Activated CD4-positive, alpha-beta T cell treated with anti-CD3 and anti-CD28 coated beads, Interleukin-2, amount 10 ng/mL, durations not matched to agents 7 days and 5 days (primary cell): ENCODE measurements around the gene NTN1. TPM values are rescaled to one million over a fixed set of nuclear protein-coding genes. Genes with fewer than 3 reads are reported as not detected.
"Not testable (repeated sequence)": the region's sequence is repeated elsewhere in the genome, so short reads cannot be mapped to it uniquely, and the experiment has no call there.

Experiments used
- CTCF ChIA-PET: fragments of 350-600 bp; sonication (Branson Sonifier 250); formaldehyde crosslinking; loops from one replicate; lab custom pipeline; 2021; ENCODE audit warnings: antibody characterized with exemption; lab: Charles Lee
- POLR2A ChIA-PET: fragments of 350-600 bp; sonication (Branson Sonifier 250); formaldehyde crosslinking; loops from one replicate; lab custom pipeline; 2021; ENCODE audit warnings: antibody characterized with exemption; lab: Charles Lee
- DNase-seq: peaks from one replicate; pipeline ENCODE4 v3.0.0-alpha.2; 2020
- H3K27ac Mint-ChIP-seq: one replicate; pipeline ENCODE4 v1.8.0; 2021; ENCODE audit warnings: mild to moderate bottlenecking, moderate library complexity, mixed read lengths
- H3K27me3 Mint-ChIP-seq: one replicate; pipeline ENCODE4 v1.8.0; 2021; ENCODE audit warnings: mixed read lengths
- H3K36me3 Mint-ChIP-seq: one replicate; pipeline ENCODE4 v1.8.0; 2021; ENCODE audit warnings: low read depth, mixed read lengths
- H3K4me1 Mint-ChIP-seq: one replicate; pipeline ENCODE4 v1.8.0; 2021; ENCODE audit warnings: mixed read lengths
- H3K4me3 Mint-ChIP-seq: one replicate; pipeline ENCODE4 v1.8.0; 2021; ENCODE audit warnings: mild to moderate bottlenecking, moderate library complexity, mixed read lengths
- H3K9me3 Mint-ChIP-seq: one replicate; pipeline ENCODE4 v1.8.0; 2021; ENCODE audit warnings: mixed read lengths
- total RNA-seq, 2 experiments: library from RNA; stranded (reverse); gene quantifications; one replicate each; pipeline ENCODE4 v1.2.3, GENCODE V29; 2021

NTN1 gene
- total RNA-seq, 2 experiments from 2014 or later = 0.02 to 0.10 TPM

DNA sequence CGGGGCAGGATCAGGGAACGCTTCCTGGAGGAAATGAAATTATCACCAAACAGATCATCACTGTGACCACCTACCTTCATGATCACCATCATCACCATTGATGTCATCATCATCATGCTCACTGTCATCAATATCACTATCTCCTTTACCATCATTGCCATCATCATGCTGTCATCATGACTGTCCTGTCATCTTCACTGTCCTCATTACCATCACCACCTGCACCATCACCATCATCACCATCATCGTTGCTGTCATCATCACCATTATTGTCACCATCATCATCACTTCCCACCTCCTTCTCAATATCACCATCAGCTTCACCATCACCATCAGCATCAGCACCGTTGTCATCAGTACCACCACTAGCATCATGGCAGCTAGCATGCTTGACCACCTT, 65.3 kb downstream of the NTN1 start:
- ChIA-PET CTCF (no interaction called here), POLR2A (no interaction called here)
- H3K4me1 Mint-ChIP-seq = no peaks in the 10 kb centered on the region
- H3K27ac Mint-ChIP-seq = no peak overlapping the region
- no peak for DNase-seq
- no peaks in the 10 kb centered on the region for H3K36me3 Mint-ChIP-seq
- H3K27me3 Mint-ChIP-seq = no peaks in the 10 kb centered on the region
- H3K9me3 Mint-ChIP-seq = no peaks in the 10 kb centered on the region
- no peak overlapping the region for H3K4me3 Mint-ChIP-seq

DNA sequence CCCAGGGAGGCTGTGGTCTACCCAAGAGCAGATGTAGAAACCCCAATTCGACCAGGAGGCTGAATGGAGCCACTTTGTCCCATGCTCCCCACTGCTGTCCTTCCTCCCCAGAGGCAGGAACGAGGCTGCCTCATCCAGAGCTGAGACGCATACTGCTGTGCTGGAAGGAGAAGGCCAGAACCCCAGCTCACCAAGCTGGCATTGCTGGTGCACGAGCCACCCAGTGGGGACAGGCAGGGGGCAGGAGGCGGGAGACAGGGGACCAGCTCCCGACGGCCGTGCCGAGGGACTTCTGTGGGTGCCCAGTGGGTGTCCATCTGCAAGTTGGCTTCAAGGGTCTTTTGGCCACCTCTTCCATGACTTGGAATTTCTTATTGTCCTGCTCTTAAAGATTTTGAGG, 66.6 kb downstream of the NTN1 start:
- Mint-ChIP-seq H3K4me1 (no peaks in the 10 kb centered on the region), H3K36me3 (no peaks in the 10 kb centered on the region), H3K27me3 (no peaks in the 10 kb centered on the region), H3K9me3 (no peaks in the 10 kb centered on the region), H3K27ac (no peak overlapping the region), H3K4me3 (no peak overlapping the region)
- no peak for DNase-seq
- CTCF ChIA-PET = no interaction called here
- POLR2A ChIA-PET = no interaction called here

DNA sequence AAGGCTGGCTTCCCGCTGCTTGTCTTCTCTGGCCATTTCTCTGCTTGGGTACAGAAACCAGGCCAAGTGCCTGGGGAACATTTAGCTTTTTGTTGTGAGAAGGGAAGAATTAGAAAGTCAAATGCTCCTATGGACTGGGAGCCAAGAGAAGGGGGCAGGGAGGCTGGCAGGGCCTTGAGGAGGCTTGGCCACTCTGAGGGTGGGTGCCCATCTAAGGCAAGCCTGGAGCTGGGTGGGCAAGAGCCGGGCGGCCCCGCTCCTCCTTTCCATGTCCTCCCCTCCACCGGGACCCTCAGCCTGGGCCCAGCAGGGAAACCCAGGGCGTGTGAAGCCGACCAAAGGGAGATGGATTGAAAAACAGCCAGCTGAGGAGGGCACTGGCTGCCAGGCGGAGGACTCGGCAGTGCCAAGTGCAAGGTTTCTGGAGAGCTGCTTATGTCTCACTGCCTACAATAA, 69.4 kb downstream of the NTN1 start:
- Mint-ChIP-seq H3K27me3 (no peaks in the 10 kb centered on the region), H3K4me1 (no peaks in the 10 kb centered on the region), H3K27ac (no peak overlapping the region), H3K36me3 (no peaks in the 10 kb centered on the region), H3K4me3 (no peak overlapping the region), H3K9me3 (no peaks in the 10 kb centered on the region)
- CTCF ChIA-PET = interaction anchor here (0.6 to 1.1 kb wide), 3 partner anchors 12 to 1042 kb away, joined by 3 read pairs; no protein-coding TSS in a partner anchor
- DNase-seq = no peak
- POLR2A ChIA-PET = no interaction called here

DNA sequence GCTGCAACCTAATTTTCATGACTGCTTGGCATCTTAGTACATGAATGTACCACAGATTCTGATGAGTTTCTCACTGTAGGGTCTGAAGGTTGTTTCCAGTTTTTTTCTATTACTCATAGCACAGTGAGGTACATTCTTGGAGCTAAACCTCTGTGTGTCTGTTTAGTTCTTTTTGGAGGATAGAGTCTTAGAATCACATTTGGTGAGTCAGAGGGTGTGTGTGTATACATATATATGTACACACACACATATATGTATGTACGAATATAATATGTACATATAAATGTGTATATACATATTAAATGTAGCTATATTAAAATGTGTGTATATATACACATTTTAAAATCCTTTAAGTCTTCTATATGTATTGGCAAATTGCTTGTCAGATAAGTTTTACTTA, 72.9 kb downstream of the NTN1 start:
- Mint-ChIP-seq H3K9me3 (no peaks in the 10 kb centered on the region), H3K4me1 (no peaks in the 10 kb centered on the region), H3K27me3 (peaks cover 6% of the 10 kb centered on the region), H3K36me3 (no peaks in the 10 kb centered on the region), H3K4me3 (no peak overlapping the region), H3K27ac (no peak overlapping the region)
- CTCF ChIA-PET = no interaction called here
- POLR2A ChIA-PET = no interaction called here
- no peak for DNase-seq

DNA sequence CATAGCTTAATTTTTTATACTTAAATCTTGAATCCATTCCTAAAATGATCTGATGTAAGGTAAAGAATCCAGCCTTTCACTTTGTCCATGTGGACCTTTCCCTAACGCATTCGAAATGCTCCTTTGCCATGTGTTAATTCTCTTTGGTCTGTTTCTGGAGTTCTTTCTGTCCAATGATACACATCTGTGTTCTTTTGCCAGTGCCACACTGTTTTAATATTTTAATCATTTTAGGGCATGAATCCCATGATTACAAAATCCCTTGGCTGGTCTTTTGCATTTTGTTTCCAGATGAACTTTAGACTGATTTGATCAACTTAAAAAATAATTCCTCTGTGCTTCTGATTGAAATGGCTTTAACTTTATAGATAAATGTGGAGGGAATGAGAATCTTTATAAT, 74.1 kb downstream of the NTN1 start:
- Mint-ChIP-seq H3K4me3 (no peak overlapping the region), H3K36me3 (no peaks in the 10 kb centered on the region), H3K27me3 (peaks cover 6% of the 10 kb centered on the region), H3K9me3 (no peaks in the 10 kb centered on the region), H3K27ac (no peak overlapping the region), H3K4me1 (no peaks in the 10 kb centered on the region)
- CTCF ChIA-PET = no interaction called here
- no peak for DNase-seq
- POLR2A ChIA-PET = no interaction called here

DNA sequence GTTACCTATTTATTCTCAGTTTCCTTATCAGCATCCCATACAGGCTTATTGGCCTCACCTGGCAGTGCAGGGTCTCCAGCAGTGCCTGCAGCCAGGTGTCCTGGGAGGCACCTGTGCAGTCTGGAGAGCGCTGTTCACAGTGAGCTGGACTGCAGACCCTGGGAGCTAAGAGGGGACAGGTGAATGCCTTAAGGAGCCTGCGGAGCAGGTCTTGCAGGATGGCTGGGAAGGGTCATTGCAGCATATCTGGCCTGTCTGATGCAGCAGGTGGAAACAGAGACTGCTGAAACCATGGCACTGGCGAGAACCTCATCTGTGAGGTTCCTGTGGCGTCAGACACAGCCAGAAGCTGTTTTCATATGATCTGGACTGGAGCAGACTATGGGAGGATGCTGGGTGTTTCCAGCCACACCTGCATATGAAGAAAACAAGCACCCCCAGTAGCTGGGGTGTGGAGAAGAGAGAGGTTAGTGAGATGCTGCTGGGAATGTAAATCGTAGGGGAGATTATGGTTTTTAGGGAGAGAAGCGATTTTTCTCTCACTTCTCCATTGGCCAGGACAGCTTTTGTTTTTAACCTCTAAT, 77.0 kb downstream of the NTN1 start:
- DNase-seq = no peak
- Mint-ChIP-seq H3K27me3 (peaks cover 6% of the 10 kb centered on the region), H3K4me3 (no peak overlapping the region), H3K4me1 (no peaks in the 10 kb centered on the region), H3K36me3 (no peaks in the 10 kb centered on the region), H3K9me3 (peaks cover 4% of the 10 kb centered on the region), H3K27ac (no peak overlapping the region)
- ChIA-PET CTCF (no interaction called here), POLR2A (no interaction called here)

DNA sequence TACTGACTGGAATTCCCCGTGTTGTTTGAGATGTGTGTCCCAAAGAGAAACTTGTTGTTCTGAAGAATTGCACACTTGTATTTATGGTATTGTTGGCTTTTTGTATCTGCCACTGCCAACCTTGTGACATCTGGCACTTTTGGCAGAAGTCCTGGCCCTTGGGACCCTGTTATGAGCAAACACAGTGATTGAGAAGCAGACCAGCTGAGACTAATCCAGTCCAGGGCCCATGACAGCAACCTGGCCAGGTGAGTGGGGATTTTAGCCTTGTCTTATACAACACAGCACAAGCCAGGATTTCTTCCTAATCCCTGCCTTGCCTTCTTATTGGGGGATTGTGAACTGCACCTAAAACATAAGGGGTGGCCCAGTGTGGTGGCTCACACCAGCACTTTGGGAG, 80.0 kb downstream of the NTN1 start:
- Mint-ChIP-seq H3K4me1 (no peaks in the 10 kb centered on the region), H3K4me3 (no peak overlapping the region), H3K27ac (no peak overlapping the region), H3K9me3 (peaks cover 4% of the 10 kb centered on the region), H3K36me3 (no peaks in the 10 kb centered on the region), H3K27me3 (peaks cover 5% of the 10 kb centered on the region)
- ChIA-PET POLR2A (no interaction called here), CTCF (no interaction called here)
- no peak for DNase-seq

DNA sequence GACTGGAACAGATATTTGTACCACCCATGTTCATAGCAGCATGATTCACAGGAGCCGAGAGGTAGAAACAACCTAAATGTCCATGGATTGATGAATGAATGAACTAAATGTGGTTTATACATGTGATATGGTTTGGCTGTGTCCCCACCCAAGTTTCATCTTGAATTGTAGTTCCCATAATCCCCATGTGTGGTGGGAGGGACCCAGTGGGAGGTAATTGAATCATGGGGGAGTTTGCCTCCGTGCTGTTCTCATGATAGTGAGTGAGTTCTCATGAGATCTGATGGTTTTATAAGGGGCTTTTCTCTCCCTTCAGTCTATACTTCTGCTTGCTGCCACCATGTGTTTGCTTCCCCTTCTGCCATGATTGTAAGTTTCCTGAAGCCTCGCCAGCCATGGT, 81.9 kb downstream of the NTN1 start:
- CTCF ChIA-PET, H3K4me3 Mint-ChIP-seq, H3K27ac Mint-ChIP-seq, H3K36me3 Mint-ChIP-seq, H3K9me3 Mint-ChIP-seq, H3K27me3 Mint-ChIP-seq, POLR2A ChIA-PET, H3K4me1 Mint-ChIP-seq, DNase-seq: not testable (repeated sequence)

DNA sequence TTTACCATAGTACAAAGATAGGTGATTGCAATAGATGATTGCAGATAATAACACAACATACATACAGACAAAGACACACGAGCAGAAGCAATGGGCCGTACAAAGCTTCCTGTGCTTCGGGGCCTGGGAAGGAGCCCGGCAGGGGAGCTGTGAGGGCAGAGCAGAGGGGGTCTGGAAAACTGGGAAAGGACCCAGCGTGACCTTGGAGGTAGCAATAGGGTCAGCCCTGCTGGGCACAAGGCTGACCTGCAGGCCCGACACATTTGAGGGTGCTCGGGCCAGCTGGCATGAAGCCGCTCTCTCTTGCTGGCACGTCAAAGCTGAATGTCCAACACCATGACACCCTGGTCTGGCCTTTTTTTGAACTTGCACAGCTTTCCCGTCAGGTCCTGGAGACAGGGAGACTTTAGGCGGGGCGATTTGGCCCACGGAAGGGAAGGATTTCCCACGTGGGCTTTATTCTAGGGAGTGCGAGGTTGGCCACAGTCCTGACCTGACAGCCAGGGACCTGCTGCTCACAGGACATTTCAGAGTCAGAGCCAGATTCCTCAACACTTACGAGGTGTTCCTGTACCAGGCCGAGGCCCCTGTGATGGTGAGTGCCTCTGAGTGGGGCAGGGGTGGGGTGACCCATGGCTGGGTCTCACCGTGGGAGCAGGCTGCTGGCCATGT, 83.2 kb downstream of the NTN1 start:
- CTCF ChIA-PET = no interaction called here
- H3K27ac Mint-ChIP-seq = no peak overlapping the region
- POLR2A ChIA-PET = interaction anchor here (0.7 kb wide), 1 partner anchor 33 kb away, joined by 4 read pairs; no protein-coding TSS in a partner anchor
- no peaks in the 10 kb centered on the region for H3K27me3 Mint-ChIP-seq
- no peak overlapping the region for H3K4me3 Mint-ChIP-seq
- H3K9me3 Mint-ChIP-seq = peaks cover 4% of the 10 kb centered on the region
- no peak for DNase-seq
- no peaks in the 10 kb centered on the region for H3K4me1 Mint-ChIP-seq
- H3K36me3 Mint-ChIP-seq = no peaks in the 10 kb centered on the region

DNA sequence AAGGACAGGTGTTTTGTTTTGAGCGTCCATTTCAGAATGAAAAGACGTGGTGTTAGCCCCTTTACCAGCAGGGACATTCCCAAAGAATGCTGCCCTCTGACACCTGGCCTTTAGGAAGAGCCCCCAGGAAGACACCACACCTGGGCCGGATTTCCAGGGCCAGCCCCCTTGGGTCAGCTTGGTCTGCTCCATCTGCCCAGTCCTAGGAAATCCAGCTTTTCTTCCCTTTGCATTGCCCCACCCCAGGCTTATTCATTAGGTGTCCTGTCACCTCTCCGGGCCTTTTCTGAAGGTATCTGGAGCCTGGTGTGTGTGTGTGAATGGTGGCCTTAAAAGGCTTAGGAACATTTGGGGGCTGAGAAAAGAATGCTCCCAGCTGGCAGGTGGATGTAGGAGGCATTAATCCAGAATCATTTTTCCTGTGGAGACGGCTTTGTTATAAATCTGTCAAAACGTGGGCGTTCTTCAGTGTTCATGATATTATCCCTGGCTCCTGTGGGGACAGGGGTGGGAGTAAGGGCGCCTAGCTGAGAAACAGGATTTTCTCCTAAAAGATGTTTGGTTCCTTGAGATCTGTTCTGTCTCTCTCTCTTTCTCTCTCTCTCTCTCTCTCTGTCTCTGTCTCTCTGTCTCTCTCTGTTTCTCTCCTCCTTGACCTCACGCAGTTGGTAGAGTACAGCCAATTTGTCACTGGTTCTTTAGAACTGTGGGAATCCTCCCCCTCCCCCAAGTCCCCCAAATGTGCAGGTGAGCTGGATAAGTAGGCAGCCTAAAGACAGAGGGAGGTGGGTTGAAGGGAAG, 84.0 kb downstream of the NTN1 start:
- Mint-ChIP-seq H3K27ac (no peak overlapping the region), H3K4me3 (no peak overlapping the region), H3K4me1 (no peaks in the 10 kb centered on the region), H3K36me3 (no peaks in the 10 kb centered on the region), H3K9me3 (peaks cover 4% of the 10 kb centered on the region), H3K27me3 (no peaks in the 10 kb centered on the region)
- ChIA-PET POLR2A (no interaction called here), CTCF (no interaction called here)
- DNase-seq = no peak

DNA sequence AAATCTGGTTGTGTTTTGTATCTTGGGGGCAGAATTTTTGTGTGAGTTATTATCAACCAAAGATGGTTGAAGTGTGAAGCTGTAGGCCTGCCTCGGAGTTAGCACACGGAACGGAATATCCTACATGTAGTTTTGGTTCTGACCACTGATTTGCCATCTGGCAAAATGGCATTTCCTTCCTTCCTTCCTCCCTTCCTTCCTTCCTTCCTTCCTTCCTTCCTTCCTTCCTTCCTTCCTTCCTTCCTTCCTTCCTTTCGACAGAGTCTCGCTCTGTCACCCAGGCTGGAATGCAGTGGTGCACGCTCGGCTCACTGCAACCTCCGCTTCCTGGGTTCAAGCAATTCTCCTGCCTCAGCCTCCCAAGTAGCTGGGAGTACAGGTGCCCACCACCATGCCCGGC, 85.0 kb downstream of the NTN1 start:
- DNase-seq, H3K4me1 Mint-ChIP-seq, POLR2A ChIA-PET, H3K36me3 Mint-ChIP-seq, H3K27ac Mint-ChIP-seq, H3K9me3 Mint-ChIP-seq, H3K27me3 Mint-ChIP-seq, H3K4me3 Mint-ChIP-seq, CTCF ChIA-PET: not testable (repeated sequence)

DNA sequence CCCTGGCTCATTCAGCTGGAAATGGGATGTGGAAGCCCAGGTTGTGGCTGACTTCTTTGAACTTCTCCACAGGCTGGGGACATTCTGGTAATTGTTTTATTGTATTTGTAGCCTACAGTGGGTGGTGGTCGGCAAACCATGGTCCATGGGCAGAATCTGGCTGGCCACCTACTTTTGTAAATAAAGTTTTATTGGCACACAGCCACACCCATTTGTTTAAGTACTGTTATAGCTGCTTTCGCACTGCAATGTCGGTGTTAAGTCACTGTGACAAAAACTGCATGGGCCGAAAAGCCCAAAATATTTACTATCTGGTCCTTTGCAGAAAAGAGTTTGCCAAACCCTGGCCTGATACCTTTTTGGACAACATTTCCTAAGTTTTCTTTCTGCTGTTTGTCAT, 86.2 kb downstream of the NTN1 start:
- H3K36me3 Mint-ChIP-seq = no peaks in the 10 kb centered on the region
- DNase-seq = no peak
- no peak overlapping the region for H3K27ac Mint-ChIP-seq
- H3K9me3 Mint-ChIP-seq = no peaks in the 10 kb centered on the region
- CTCF ChIA-PET = no interaction called here
- H3K4me3 Mint-ChIP-seq = no peak overlapping the region
- H3K27me3 Mint-ChIP-seq = no peaks in the 10 kb centered on the region
- POLR2A ChIA-PET = no interaction called here
- no peaks in the 10 kb centered on the region for H3K4me1 Mint-ChIP-seq

DNA sequence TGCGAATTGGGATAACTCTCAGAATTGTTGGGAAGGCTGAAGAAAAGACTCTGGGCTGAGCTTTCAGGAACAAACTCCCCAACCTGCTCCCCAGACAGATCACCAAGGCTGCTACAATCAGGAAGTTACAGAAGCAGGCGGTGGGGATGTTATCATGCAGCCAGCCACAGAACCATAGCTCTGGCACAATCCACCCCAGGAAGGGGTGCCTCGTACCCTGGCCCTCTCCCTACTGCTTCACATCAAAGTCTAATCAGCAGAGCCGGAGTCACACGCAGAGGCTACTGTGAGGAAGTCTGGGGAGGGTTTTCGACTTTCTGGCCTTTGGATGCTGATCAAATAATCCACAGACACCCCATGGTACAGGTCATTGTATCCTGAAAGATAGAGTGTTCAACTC, 86.8 kb downstream of the NTN1 start:
- H3K27me3 Mint-ChIP-seq = no peaks in the 10 kb centered on the region
- POLR2A ChIA-PET = no interaction called here

More for the DNA sequence above, 86.8 kb downstream of the NTN1 start:
- Mint-ChIP-seq H3K4me3 (no peak overlapping the region), H3K27ac (no peak overlapping the region), H3K36me3 (no peaks in the 10 kb centered on the region), H3K9me3 (no peaks in the 10 kb centered on the region), H3K4me1 (no peaks in the 10 kb centered on the region)
- CTCF ChIA-PET = no interaction called here
- DNase-seq = no peak
